NCI-H1436 (cell line): Measurements from ENCODE around the gene KRT3.
"Not testable (repeated sequence)": the region's sequence is repeated elsewhere in the genome, so short reads cannot be mapped to it uniquely, and the experiment has no call there.

Source experiments
- DNase-seq: peaks from one replicate; lab custom pipeline; 2025; lab: John Stamatoyannopoulos, UW

The KRT3 gene

GRCh38 chr12:52781399-52782082 is 14.4 kb downstream of the KRT3 start:
- DNase-seq, result no peak

- DNase-seq, result no peak
Measured at GRCh38 chr12:52779914-52780313, 16.0 kb downstream of the KRT3 start.

GRCh38 chr12:52778833-52779232 is 17.1 kb downstream of the KRT3 start:
- DNase-seq, result no peak

- no peak for DNase-seq
Measured at GRCh38 chr12:52777566-52777965, 18.4 kb downstream of the KRT3 start.

GRCh38 chr12:52776913-52777395 is 19.0 kb downstream of the KRT3 start, which contains the start of gene KRT76:
Gene KRT76 (minus strand): TSS chr12:52777345. CDS start chr12:52777291, 54 bp downstream.
- no peak for DNase-seq

- no peak for DNase-seq
Measured at GRCh38 chr12:52776435-52776834, 19.5 kb downstream of the KRT3 start.

- DNase-seq, result no peak
Measured at GRCh38 chr12:52774629-52775250, 21.2 kb downstream of the KRT3 start.

- no peak for DNase-seq
Measured at GRCh38 chr12:52772772-52773171, 23.1 kb downstream of the KRT3 start.

GRCh38 chr12:52772188-52772587 is 23.7 kb downstream of the KRT3 start:
- no peak for DNase-seq

GRCh38 chr12:52771505-52771904 is 24.4 kb downstream of the KRT3 start:
- DNase-seq, result no peak

GRCh38 chr12:52771088-52771487 is 24.8 kb downstream of the KRT3 start:
- DNase-seq, result no peak

- DNase-seq, result no peak
Measured at GRCh38 chr12:52769946-52770345, 26.0 kb downstream of the KRT3 start.

- no peak for DNase-seq
Measured at GRCh38 chr12:52769354-52769753, 26.6 kb downstream of the KRT3 start.

- DNase-seq, result no peak
Measured at GRCh38 chr12:52768479-52769200, 27.3 kb downstream of the KRT3 start.

GRCh38 chr12:52767427-52767826 is 28.5 kb downstream of the KRT3 start:
- no peak for DNase-seq

GRCh38 chr12:52767020-52767379 is 28.9 kb downstream of the KRT3 start:
- no peak for DNase-seq

- no peak for DNase-seq
Measured at GRCh38 chr12:52766351-52767019, 29.4 kb downstream of the KRT3 start.

GRCh38 chr12:52765702-52766101 is 30.2 kb downstream of the KRT3 start:
- DNase-seq, result no peak

- DNase-seq, result no peak
Measured at GRCh38 chr12:52763991-52764390, 31.9 kb downstream of the KRT3 start.

- no peak for DNase-seq
Measured at GRCh38 chr12:52763036-52763659, 32.8 kb downstream of the KRT3 start.

GRCh38 chr12:52761802-52762201 is 34.1 kb downstream of the KRT3 start:
- DNase-seq, result no peak

- DNase-seq, result not testable (repeated sequence)
Measured at GRCh38 chr12:52761218-52761617, 34.7 kb downstream of the KRT3 start.
